GM12874 (cell line): Measurements from ENCODE around the gene GRM1.

Source experiments
- CTCF ChIP-seq: IDR thresholded peaks from 2 replicates; pipeline ENCODE4 v1.5.1; 2011; ENCODE audit warnings: low read depth, mild to moderate bottlenecking, control low read depth, low read length, moderate library complexity; ENCODE audit not compliant: insufficient read depth

GRM1 gene

GRCh38 chr6:146028851-146029572 lies at the start of gene GRM1:
Gene GRM1, plus strand, starts transcription at chr6:146029062. Its CDS starts 456 bp downstream, at chr6:146029518.
- TF ChIP-seq CTCF, result no peak

DNA sequence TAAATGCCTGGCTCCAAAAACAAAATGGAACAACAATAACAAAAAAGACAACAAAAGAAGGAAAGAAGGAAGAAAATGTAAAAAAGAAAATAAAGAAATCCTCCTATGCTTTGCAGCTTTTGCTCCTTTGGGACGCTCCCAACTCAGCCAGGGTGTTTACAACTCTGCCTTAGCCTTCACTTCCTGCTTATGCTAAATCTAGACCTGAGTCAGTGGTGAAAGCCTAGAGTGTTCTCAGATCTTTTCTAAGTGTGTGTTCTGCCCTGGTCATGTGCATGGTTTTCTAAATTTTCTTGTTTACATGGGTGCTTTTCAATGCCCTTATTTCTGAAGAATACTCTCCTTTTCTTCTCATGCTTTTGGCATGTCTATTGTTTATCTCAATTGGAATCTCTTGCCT lies 19.5 kb upstream of the GRM1 start:
- no peak for TF ChIP-seq CTCF

DNA sequence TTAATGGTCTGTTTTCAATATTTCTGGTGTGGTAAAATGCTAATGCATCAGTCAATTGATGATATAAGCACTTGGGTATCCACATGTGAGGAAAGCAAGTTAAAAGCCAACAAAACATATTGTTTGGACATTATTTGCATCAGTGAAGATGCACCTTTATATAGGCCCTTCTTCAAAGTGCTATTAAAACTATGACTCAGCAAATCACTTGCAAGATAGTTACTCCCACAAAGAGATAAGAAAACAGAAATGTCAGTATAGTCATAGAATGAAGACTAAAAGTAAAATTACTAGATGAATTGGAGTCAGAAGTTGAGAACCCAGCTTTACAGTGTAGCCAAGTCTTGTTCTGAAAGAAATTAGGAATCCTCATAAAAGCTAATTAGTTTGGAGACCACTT lies 14.6 kb upstream of the GRM1 start:
- no peak for TF ChIP-seq CTCF

DNA sequence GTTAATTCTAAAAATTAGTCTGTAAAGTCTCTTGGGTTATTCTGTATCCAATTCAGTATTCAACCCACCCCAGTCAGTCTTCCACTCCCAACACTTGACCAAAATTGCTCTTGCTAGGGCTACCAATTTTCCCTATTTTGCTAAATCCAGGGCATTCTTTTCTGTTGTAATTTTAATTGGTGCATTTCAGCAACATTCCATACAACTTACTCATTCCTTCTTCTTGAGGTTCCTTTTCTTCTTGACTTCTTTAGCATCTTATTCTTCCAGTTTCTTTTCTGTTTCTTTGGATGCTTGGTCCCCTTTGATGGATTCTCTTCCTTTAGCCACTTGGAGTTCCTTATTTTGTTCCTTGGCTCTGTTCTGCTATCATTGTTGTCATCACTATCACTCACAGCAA lies 11.2 kb upstream of the GRM1 start:
- TF ChIP-seq CTCF, result no peak

GRCh38 chr6:146026873-146027272 lies 2.0 kb upstream of the GRM1 start:
- no peak for TF ChIP-seq CTCF

GRCh38 chr6:146027586-146028251 lies 1.1 kb upstream of the GRM1 start:
- no peak for TF ChIP-seq CTCF

DNA sequence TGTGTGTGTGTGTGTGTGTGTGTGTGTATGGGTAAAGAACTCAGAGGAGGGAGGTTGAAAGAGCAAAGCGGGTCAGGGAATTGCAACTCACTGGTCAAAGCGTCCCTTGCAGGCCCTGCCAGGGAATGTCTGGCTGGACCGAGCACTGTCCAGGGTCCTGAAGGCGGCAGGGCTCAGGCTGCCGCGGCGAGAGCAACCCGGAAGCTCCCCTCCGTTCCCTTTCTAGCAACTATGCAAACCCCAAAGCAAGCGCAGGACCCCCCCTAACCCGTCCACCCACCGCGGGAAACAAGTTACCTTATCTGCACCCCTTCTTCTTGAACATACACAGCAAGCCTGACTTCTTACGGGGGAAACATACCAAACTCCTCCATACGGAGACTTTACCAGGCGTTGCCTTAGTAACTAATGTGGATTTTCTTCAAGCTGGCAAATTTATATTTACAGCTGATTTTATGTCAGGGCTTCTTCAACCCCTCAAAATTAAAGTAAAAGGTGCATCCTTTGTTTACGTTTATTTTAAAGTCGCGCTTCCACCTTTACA lies 538 bp upstream of the GRM1 start:
- no peak for TF ChIP-seq CTCF
